ENCODE results near the gene MRPS2. TPM values are rescaled to one million over a fixed set of nuclear protein-coding genes. Genes with fewer than 3 reads are reported as not detected.

MRPS2 gene
- total RNA-seq, 2 donors from 2014 or later, result 15.8 to 35.0 TPM

GRCh38 chr9:135505406-135506187 lies 5.1 kb downstream of the MRPS2 start:
- H3K27ac ChIP-seq, result no peak overlapping the region
- no peaks in the 10 kb centered on the region for H3K27me3 ChIP-seq
- DNase-seq (peak in 1 of 4 donors; percentile 12), ATAC-seq (no peak)
- peaks cover 7 to 10% of the 10 kb centered on the region in 2 donors for H3K36me3 ChIP-seq (replicated peaks in 1 of 2; ENCODE audit: insufficient read depth in 1 of 2, low read depth in 2 of 2)
- TF ChIP-seq POLR2A (IDR thresholded peaks at IDR 0.05) (no peak), CTCF (IDR thresholded peaks at IDR 0.05) (no peak)
- no peak overlapping the region for H3K4me3 ChIP-seq
- 82% methylated on average over 12 to 20 of the region's 24 CpGs for WGBS, 2 donors
- intact Hi-C loops (cut with DNase I), result no loop called here
- H3K4me1 ChIP-seq, result peaks cover 16% of the 10 kb centered on the region
- H3K9me3 ChIP-seq, result no peaks in the 10 kb centered on the region

GRCh38 chr9:135506327-135507103 lies 6.0 kb downstream of the MRPS2 start:
- no peak for ATAC-seq
- Histone ChIP-seq H3K4me1 (peaks cover 11% of the 10 kb centered on the region), H3K27ac (no peak overlapping the region), H3K9me3 (no peaks in the 10 kb centered on the region), H3K27me3 (no peaks in the 10 kb centered on the region), H3K4me3 (no peak overlapping the region), H3K36me3 (replicated peaks in 1 of 2; ENCODE audit: insufficient read depth in 1 of 2, low read depth in 2 of 2) (peaks cover 7 to 10% of the 10 kb centered on the region in 2 donors)
- 71 to 78% methylated on average over 6 to 14 of the region's 14 CpGs for WGBS, 2 donors
- peak in 2 of 4 donors; percentile 3 to 10 for DNase-seq
- intact Hi-C loops (cut with DNase I), result no loop called here
- TF ChIP-seq CTCF (IDR thresholded peaks at IDR 0.05) (no peak), POLR2A (IDR thresholded peaks at IDR 0.05) (no peak)

- Histone ChIP-seq H3K27ac (no peak overlapping the region), H3K4me3 (no peak overlapping the region), H3K27me3 (no peaks in the 10 kb centered on the region), H3K36me3 (replicated peaks in 1 of 2; ENCODE audit: insufficient read depth in 1 of 2, low read depth in 2 of 2) (peaks cover 7 to 10% of the 10 kb centered on the region in 2 donors), H3K9me3 (no peaks in the 10 kb centered on the region), H3K4me1 (peaks cover 2% of the 10 kb centered on the region)
- TF ChIP-seq POLR2A (IDR thresholded peaks at IDR 0.05), result no peak
- no peak for TF ChIP-seq CTCF (IDR thresholded peaks at IDR 0.05)
- intact Hi-C loops (cut with DNase I), result no loop called here
- ATAC-seq (no peak), DNase-seq (peak in 3 of 4 donors; percentile 2 to 6 (median 3))
- 74 to 87% methylated on average over 15 to 23 of the region's 23 CpGs for WGBS, 2 donors
These were observed 6.9 kb downstream of the MRPS2 start for GRCh38 chr9:135507104-135508035.

- H3K4me1 ChIP-seq, result no peaks in the 10 kb centered on the region
- no peak overlapping the region for H3K4me3 ChIP-seq
- no peak for ATAC-seq
- peak in 3 of 4 donors; percentile 2 to 8 (median 6) for DNase-seq
- peaks cover 7 to 9% of the 10 kb centered on the region in 2 donors for H3K36me3 ChIP-seq (replicated peaks in 1 of 2; ENCODE audit: insufficient read depth in 1 of 2, low read depth in 2 of 2)
- no peaks in the 10 kb centered on the region for H3K9me3 ChIP-seq
- intact Hi-C loops (cut with DNase I), result no loop called here
- no peak overlapping the region for H3K27ac ChIP-seq
- WGBS, 2 donors, result 73 to 82% methylated on average over 7 to 9 of the region's 9 CpGs
- H3K27me3 ChIP-seq, result no peaks in the 10 kb centered on the region
- no peak for TF ChIP-seq CTCF (IDR thresholded peaks at IDR 0.05)
- no peak for TF ChIP-seq POLR2A (IDR thresholded peaks at IDR 0.05)
These were observed 7.8 kb downstream of the MRPS2 start for GRCh38 chr9:135508211-135508820.

Measured in body of pancreas (tissue), 4 donors.